MM.1S (cell line): ENCODE data around the gene MIGA2.

ENCODE experiments used
- EZH2 ChIP-seq: fragments of 300-600 bp; sonication (generic); optimal IDR thresholded peaks from 2 replicates; pipeline ENCODE3; 2017; ENCODE audit warnings: low read depth, mild to moderate bottlenecking, antibody characterized with exemption, low read length, mixed read lengths
- TF ChIP-seq, protein P1 (sequence below): fragments of 300-600 bp; sonication (generic); IDR thresholded peaks from 2 replicates; pipeline ENCODE4 v1.5.1; 2016; ENCODE audit warnings: antibody characterized with exemption, low read length, mixed read lengths

DNA sequence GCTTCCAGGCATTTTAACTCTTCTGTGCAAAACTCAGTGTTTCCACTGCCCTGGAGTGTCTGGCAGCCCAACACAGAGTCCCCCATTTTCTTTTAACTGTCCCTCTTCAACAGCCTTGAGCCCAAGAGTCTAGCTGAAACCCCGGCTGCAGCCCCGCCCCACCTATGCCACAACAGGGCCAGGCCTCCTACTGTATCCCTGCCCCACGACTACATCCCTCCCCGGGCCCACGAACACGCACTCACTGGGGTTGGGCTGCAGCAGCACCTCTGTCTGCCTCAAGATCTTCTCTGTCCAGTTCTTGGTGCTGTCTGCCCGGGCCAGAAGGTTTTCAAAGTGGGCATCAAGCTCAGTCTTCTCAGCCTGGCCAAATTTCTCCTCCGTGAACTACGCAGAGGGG lies 14.4 kb upstream of the MIGA2 start:
- TF ChIP-seq, protein P1, sequence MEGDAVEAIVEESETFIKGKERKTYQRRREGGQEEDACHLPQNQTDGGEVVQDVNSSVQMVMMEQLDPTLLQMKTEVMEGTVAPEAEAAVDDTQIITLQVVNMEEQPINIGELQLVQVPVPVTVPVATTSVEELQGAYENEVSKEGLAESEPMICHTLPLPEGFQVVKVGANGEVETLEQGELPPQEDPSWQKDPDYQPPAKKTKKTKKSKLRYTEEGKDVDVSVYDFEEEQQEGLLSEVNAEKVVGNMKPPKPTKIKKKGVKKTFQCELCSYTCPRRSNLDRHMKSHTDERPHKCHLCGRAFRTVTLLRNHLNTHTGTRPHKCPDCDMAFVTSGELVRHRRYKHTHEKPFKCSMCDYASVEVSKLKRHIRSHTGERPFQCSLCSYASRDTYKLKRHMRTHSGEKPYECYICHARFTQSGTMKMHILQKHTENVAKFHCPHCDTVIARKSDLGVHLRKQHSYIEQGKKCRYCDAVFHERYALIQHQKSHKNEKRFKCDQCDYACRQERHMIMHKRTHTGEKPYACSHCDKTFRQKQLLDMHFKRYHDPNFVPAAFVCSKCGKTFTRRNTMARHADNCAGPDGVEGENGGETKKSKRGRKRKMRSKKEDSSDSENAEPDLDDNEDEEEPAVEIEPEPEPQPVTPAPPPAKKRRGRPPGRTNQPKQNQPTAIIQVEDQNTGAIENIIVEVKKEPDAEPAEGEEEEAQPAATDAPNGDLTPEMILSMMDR: no peak
- TF ChIP-seq EZH2: no peak
